GM21423 (cell line): ENCODE results near the gene PAX1.

ENCODE experiments used
- ATAC-seq: cut with Tn5 transposase; IDR thresholded peaks from one replicate; pipeline ENCODE4 v1.9.1; 2021; ENCODE audit warnings: mild to moderate bottlenecking, moderate library complexity; ENCODE audit not compliant: unreplicated experiment

Gene PAX1

DNA sequence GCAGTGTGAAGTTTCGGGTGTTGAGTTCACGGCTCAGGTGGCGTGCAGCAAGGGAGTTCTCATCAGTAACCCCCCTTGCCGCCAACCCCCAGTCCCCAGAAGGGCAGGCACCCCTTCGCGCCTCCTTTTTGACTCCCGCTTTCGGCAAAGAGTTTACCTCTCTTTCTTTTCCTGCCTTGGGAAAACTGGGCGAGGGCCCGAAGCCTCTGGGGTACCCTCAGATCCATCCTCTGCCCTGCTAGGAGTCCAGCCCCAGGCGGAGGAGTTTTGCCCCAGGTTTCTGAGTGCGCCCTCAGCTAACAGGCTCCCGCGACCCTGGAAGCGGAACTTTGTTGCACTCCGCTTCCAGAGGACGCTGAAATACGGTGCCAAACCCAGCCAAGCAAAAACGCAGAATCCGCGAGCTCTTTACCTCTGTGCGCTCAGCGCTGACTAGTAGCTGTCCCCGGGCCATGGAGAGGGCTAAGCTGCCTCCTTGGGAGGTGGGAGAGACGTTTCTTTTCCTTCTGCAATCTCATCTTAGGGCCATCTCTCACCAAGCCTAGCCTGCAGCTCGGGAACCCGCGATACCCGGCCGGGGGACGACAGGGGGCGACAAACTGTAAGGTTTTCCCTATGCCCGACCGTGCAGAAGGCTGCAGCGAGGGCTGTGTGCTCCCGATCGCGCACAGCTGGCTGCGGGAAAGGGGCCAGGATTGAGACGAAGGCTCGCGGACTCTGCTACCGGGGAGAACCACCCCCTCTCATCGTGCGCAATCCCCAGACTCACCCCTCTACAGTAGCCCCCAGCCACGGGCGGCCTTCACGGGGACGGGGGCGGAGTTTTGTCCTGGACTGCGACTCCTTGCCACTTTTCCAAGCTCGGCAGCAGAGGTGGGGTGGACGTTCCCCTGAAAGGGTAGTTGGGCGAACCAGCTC is 2.7 kb upstream of the PAX1 start:
- ATAC-seq: no peak

DNA sequence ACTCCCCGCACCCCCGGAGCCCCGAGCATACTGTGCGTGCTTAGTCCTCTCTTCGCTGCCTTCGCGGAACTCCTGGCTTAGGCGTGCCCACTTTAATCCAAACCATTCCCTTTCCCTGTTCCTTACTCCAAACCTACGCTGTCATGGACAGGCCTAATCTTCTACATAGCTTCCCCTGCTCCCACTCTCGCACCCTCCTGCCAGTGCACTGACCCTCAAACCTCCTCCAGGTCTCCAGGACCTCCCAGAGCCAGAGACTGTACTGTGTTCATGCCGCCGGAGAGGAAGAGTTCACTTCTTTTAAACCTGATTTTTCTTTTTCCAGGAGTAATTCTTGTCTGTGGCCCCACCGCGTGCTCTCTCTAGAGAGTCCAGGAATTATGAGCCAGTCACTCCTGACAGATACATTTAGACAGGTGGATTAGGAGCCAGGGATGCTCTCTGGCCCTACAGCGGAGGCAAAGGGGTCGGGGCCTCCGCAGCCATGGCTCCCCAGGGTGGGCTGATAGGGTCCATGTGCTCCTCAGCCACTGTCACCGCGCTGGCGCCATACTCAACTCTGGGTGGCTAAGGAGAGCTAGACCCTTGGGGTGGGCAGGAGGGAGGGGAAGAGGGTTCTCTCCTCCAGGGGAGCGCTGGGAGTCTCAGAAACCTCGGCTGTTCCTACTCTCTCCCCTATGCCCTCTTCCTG is 1.6 kb upstream of the PAX1 start:
- no peak for ATAC-seq

DNA sequence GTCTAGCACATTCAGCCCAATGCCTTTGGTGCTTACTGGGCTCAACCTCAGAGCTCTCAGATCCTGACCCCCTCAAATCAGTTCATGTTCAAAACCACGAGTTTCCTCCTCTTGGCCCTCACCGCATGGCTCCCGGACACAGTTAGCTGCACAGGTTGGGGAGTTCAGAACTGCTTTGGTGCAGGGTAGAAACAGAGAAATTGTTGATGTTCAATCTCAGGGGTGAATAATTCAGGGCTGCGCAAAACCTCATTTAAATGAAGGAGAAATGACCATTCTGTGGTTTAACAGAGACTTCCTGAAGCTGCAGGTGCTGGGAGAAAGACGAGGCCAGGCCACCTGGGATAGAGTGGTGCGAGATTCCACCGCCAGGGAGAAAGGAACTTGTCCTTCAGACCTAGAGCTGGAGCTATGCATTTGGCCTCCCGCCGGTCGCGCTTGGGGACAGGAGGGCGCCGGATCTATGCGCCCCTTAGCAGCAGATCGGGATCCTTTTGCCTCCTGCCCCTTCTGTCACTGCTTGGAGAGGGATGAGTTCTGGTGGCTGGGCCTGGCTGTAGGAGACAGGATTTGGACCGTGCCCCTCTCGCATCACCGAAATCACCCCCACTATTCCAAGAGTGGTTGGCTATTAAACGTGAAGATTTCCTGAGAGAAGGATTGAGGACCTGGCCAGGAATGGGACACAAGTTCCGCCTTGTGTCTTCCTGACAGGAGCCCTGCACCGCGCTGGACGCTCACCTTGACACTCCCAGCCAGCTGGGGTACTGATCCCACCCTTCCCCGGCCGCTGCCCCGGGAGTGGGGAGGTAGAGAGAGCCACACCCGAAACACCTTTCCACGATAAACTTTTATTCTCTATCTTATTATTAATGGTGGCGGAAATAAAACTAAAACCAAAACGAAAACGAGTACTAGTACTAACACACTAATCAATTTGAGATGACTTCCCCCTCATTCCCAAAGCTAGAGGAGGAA is 767 bp upstream of the PAX1 start:
- ATAC-seq: no peak

DNA sequence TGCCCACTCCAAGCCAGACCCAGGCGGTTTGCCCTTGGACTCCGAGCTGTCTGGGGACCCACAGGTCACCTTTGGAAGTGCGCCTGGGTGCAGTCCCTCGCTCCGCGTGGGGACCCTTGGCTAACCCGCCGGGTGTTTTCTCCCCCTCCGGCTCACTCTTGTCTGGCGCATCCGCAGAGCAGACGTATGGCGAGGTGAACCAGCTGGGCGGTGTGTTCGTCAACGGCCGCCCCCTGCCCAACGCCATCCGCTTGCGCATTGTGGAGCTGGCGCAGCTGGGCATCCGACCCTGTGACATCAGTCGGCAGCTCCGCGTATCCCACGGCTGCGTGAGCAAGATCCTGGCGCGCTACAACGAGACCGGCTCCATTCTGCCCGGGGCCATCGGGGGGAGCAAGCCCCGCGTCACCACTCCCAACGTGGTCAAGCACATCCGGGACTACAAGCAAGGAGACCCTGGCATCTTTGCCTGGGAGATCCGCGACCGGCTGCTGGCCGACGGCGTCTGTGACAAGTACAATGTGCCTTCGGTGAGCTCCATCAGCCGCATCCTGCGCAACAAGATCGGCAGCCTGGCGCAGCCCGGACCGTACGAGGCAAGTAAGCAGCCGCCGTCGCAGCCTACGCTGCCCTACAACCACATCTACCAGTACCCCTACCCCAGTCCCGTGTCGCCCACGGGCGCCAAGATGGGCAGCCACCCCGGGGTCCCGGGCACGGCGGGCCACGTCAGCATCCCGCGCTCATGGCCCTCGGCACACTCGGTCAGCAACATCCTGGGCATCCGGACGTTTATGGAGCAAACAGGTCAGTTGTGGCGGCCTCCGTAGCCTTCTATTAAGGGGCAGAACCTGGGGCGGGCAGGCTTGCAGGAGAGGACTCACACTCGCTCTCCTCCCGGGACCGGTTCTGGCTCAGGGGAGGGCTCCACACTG is 1.1 kb downstream of the PAX1 start:
- ATAC-seq: no peak

DNA sequence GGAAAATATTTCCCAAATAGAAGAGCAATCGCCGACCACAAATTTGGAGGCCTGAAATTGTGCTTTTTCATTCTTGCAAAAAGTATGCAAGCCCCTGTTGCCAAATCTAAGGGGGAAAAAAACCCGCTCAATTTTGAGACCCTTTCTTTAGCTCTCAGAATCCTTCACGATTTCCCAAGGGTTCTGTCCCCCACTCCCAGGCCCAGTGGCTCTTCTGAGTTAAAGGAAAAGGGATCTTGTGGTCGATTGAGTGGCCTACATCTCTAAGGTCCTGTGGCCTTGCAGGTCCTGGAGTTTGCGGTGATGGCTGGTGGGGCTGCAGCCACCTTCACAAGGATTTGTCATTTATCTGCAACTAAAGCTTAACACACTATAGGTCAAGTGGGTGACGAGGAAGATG is 1.8 kb downstream of the PAX1 start:
- no peak for ATAC-seq

DNA sequence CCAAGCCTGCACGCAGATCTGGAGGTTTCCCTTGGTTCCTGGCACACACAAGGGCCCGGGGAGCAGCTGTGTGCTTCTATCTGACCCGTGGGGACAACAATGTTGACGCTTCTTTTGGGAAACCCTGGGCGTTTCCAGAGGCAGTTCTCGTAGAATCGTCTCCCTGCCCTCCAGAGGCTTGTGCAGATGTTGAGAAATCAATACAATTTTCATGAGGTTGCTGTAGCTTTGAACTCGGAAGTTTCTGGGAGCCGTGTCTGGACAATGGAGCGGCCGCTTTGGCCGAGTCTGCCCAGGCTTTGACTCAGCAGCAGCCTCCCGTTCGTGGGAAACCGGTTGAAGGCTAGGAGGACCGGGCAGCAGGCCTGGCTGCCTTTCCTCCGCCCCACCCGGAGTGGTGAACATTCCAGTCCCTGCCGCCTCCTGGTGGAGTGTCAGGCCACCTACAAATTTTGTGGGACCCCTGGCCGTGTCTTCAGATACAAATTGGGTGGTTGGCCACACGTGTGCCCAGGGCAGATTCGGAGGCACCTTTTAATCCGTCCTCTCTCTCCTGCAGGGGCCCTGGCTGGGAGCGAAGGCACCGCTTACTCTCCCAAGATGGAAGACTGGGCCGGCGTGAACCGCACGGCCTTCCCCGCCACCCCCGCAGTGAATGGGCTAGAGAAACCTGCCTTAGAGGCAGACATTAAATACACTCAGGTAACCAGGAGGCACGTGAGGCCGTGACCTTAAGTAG is 2.7 kb downstream of the PAX1 start:
- ATAC-seq: no peak

DNA sequence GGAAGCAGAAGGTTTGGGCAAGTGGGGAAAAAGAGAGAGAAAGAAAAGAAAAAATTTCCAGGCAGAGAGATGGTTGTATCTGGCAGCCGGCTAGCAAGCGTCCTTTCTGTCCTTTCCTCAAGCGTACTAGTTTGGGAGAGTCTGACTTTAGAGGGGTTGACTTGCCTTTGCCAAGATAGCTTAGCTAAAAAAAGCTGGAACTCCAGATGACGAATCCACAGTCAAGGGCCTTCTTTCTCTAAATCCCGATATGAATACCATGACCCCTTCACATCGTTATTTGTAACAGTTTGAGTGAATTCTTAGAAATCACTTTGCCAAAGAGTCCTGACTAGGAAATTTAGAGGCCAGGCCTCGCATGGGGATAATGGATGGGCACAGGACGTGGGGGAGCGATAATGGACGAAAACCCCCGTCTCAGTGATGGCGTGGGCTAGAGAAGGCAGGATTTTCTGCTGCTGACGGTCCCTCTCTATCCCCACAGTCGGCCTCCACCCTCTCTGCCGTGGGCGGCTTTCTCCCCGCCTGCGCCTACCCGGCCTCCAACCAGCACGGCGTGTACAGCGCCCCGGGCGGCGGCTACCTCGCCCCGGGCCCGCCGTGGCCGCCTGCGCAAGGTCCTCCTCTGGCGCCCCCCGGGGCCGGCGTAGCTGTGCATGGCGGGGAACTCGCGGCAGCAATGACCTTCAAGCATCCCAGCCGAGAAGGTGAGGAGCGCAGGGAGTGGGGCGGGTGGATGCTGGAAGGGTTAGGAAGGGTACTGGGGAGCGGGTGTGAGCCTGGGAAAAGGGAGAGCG is 3.5 kb downstream of the PAX1 start:
- ATAC-seq: no peak

DNA sequence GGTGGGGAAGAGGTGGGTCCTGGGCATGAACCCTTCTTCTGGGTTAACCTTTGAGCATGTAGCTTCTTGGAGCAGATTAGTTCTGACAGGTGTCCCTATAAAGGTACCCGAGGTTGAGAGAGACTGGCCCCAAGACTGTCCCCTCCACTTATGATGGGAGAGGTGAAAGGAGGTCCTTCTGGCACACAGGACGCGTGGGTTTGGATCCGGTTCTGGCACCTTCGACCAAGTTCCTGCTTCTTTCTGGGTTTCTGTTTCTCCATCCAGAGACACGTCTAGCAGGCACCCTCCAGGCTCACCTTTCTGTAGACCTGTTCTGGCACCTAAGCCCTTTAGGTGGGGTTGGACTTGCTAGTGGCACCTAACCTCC is 4.1 kb downstream of the PAX1 start:
- no peak for ATAC-seq

DNA sequence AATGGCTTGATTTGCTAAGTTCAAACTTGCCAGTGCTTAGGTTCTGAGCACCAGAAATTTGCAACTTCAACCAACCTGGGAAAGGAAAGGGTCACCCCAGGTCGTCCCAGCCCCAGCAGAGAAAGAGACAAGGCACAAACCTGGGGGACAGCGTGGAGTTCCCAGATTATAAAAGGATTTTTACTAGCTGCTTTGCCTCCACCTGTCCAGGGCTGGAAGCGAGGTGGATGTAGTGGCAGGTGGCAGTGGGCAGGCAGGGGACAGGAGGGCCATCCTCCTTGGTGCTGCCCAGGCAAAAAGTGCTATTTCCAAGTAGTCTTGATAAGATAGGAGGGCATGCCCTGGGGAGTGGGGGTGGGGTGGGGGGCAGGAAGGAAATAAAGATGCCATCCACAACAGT is 4.9 kb downstream of the PAX1 start:
- no peak for ATAC-seq

DNA sequence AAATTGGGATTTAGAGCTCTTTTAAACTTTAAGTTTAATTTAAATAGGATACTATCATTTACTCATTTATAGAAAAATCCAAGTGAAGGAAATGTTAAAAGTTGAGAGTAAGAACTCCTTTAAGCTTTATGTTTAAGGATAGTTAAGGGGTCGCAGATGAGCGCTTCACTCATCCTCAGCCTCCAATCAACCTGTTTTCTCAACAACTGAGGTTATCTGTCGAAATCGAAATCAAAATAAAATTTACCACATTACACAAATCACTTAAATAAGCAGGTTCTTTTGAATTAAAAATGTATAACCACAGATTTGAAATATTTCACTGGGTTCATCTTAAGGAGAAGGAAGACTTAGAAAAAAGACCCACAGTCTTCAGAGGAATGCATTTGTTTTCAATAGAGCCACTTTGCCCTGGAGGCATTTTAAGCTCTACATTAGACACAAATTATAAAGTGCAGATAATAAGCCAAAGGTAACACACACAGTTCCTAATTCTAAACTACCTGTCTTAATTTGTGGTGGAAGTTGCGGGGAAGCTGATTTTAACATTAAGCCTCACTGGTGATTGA is 5.5 kb downstream of the PAX1 start:
- no peak for ATAC-seq

DNA sequence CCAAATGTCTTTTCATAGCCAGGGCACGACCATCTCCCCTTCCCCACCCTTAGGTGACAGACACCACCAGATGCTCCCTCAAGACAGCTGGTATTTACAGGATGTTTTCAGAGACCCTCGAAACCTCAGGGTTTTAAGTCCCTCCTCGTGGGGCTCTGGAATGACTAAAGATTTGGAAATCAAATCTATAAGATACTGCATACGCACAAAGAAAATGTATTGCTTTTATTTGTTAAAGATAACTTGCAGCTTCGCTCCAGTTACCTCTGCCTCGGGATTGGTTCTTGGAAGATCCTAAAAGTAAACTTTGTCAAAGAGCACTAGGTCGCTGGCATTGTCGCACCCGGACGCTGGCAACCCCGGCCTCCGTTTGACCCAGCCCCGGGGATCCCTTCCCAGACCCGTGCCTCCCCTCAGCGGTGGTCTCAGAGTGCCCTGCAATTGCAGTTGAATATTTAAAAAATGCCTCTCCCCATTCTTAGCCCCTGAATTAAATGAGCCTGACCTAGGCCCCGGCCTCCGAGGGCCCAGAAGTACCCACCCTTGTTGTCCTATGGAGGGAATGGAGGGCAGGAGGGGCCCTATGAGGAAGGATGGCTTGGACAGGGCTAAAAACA is 7.1 kb downstream of the PAX1 start:
- ATAC-seq: no peak

DNA sequence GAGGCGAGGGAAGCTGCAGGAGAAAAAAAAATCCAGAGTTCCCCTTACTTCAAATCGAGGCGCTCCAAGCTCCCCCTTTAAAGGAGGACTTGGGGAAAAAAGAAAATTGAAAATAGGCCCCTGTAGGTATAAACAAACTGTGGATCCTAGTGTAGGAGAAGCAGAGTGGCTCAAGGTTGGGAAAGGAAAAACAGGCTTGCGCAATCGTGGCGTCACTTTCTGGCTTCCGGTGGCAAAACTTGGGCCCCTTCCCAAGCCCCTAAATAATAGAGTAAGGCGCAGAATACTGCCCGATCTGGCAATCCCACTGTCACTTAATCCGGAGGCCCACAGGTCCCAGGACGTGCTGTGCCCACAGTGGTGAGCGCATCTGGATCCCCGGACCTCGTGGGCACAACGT is 8.0 kb downstream of the PAX1 start:
- no peak for ATAC-seq

DNA sequence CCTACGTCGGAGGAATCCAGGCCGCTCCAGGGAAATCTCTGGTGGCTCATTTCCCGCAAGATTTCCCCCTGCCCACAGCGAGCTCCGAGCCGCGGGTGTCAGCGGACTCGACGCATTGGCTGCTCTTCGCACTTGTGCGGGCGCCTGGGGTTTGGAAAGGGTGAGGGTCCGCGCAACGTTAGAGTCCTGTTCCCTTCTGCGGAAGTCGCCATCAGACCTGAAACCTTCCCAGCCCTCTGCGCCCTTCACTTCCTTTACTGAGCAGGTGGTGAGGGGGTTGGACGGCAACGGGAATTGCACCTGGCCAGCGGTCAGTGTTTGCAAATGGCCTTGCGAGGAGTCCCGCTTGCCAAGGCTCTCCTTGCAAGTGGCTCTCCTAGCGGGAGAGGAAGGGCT is 8.4 kb downstream of the PAX1 start:
- ATAC-seq: no peak

DNA sequence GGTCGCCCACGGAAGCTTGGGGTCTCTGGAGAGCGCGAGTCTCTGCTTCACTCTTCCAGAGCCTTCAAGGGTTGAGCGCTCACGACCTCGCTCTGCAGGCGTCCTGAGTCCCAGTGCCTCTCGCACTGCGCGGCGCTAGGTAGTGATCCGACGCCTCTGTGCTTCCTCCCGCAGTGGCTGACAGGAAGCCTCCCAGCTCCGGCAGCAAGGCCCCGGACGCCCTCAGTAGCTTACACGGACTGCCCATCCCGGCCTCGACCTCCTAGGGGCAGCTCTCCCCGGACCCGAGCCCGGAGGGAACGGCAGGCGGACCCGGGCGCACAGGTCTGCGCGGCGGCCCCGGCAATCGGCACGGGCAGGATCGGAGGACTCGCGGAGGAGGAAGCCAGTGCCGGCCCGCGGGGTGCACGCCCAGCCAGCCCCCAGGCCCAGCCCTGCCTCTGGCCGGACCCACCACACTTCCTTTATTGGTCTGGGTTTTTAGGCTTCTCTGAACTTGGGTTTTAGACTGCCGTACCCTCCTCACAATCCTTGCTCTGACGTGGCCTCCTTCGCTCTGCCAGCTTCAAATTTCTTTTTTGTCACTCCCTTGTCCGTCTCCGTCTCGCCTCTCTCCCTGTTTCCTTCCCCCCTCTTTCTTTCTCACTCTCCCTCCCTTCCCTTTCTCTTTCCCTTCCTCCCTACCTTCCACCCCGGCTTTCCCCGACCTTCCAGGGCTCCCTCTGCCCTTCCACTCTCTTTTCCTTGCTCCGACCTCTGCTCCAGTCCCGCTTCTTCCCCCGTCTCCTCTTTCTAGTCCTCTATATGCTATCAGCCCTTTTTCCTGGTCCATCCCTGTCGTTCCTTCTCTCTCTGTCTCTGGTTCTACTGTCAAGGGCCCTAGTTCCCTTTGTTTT is 9.1 kb downstream of the PAX1 start:
- ATAC-seq: no peak

DNA sequence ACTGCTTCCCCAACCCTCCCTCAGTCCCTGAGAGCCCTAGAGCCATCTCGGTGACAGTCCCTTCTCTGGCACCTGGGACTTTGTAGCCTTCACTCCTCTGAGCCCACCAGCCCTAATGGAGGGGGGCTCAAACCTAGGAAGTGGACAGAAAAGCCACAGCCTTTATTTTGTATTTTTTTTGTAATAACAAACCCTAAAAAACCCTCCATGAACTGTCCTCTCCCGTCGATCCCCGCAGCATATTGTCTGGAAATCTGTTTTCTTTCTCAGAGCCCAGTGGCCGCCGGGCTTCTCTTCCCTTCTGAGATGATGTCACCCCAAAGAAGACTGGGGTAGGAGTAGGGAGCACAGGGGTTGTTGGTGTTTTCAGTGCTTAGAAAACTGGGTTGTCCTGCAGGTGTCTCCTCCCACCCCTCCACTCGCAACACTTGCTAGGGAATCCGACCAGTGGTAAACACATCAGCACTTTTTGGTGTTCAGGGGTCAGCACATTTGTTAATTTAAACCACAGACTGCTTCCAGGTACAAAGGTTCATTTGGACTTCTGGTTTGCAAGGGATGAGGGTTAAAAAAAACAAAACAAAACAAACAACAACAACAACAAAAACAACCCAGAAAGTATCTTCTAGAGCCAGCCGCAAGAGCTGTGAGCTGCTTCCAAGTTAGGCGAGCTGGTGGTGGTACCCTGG is 9.9 kb downstream of the PAX1 start:
- ATAC-seq: no peak

DNA sequence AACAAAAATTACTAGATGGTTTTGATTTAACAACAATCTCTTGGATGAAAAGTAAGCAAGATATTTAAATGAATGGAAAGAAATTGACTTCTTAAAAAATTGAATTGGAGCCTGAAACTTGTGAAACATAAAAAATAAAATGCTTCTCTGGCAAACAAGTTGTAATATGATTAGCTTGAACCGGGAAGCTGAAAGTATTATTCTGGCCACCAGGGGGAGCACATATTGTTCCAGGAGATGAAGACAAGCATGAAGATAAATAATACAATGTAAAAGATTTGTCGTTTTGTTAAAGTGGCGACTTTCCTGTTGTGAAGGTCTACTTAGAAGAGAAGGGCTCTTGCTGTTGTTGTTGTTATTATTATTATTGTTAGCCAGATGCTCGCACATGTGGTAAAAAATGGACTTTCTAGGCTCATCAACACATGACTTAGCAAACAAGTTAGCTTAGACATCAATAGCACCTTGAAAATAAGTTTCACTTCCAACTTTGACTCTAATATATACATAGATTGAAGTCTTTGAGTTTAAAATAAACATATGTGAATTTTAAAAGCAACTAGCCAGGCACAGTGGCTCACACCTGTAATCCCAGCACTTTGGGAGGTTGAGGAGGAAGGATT is 14.2 kb downstream of the PAX1 start:
- no peak for ATAC-seq
